Measurements from ENCODE around the gene INAFM2. TPM values are rescaled to one million over a fixed set of nuclear protein-coding genes. Genes with fewer than 3 reads are reported as not detected.

INAFM2 gene
- total RNA-seq, 2 experiments from 2014 or later, result 6.8 to 7.0 TPM

GRCh38 chr15:40340038-40340739 is 16.7 kb downstream of the INAFM2 start:
- no peaks in the 10 kb centered on the region for H3K9me3 Mint-ChIP-seq
- DNase-seq, result no peak
- H3K27me3 Mint-ChIP-seq, result no peaks in the 10 kb centered on the region
- peaks cover 10% of the 10 kb centered on the region for H3K4me1 Mint-ChIP-seq (ENCODE audit: low read depth)
- Histone ChIP-seq H3K27ac (ENCODE audit: low read depth in 1 of 2, low read length in 2 of 2) (no peak overlapping the region), H3K4me3 (ENCODE audit: low read length) (no peak overlapping the region), H3K36me3 (ENCODE audit: insufficient read depth, low read length) (no peaks in the 10 kb centered on the region), H3K9me3 (ENCODE audit: control insufficient read depth in 1 of 2, insufficient read depth in 1 of 2, low read length in 2 of 2) (no peaks in the 10 kb centered on the region), H3K4me1 (ENCODE audit: insufficient read depth, low read length) (peaks cover 23% of the 10 kb centered on the region), H3K27me3 (ENCODE audit: control insufficient read depth in 1 of 2, insufficient read depth in 2 of 2, low read length in 2 of 2) (no peaks in the 10 kb centered on the region)
- H3K4me3 Mint-ChIP-seq, result no peak overlapping the region
- CTCF ChIA-PET, result interaction anchor here (0.9 to 2.1 kb wide), 2 partner anchors 66 to 82 kb away, joined by 3 to 7 read pairs; no protein-coding TSS in a partner anchor
- no peak overlapping the region for H3K27ac Mint-ChIP-seq
- no peak for TF ChIP-seq CTCF (IDR thresholded peaks at IDR 0.05)
- ATAC-seq (ENCODE audit: poor library complexity), result no peak
- intact Hi-C loops (cut with DNase I, micrococcal nuclease), result no loop called here
- no peaks in the 10 kb centered on the region for H3K36me3 Mint-ChIP-seq (ENCODE audit: low read depth)
- POLR2A ChIA-PET, result interaction anchor here (1.0 kb wide), 1 partner anchor 15 kb away, joined by 3 read pairs; no protein-coding TSS in a partner anchor

- no peaks in the 10 kb centered on the region for H3K27me3 Mint-ChIP-seq
- ATAC-seq (ENCODE audit: poor library complexity) (no peak), DNase-seq (peak in 2 of 14 experiments; percentile 31 to 34)
- H3K27ac Mint-ChIP-seq, result no peak within 1 kb of the TSS
- Histone ChIP-seq H3K27me3 (ENCODE audit: control insufficient read depth in 1 of 2, insufficient read depth in 2 of 2, low read length in 2 of 2) (no peaks in the 10 kb centered on the region), H3K4me3 (ENCODE audit: low read length) (no peak within 1 kb of the TSS), H3K4me1 (ENCODE audit: insufficient read depth, low read length) (peaks cover 23% of the 10 kb centered on the region), H3K9me3 (ENCODE audit: control insufficient read depth in 1 of 2, insufficient read depth in 1 of 2, low read length in 2 of 2) (no peaks in the 10 kb centered on the region), H3K36me3 (ENCODE audit: insufficient read depth, low read length) (no peaks in the 10 kb centered on the region), H3K27ac (ENCODE audit: low read depth in 1 of 2, low read length in 2 of 2) (no peak within 1 kb of the TSS)
- POLR2A ChIA-PET, result no interaction called here
- H3K4me3 Mint-ChIP-seq, result no peak within 1 kb of the TSS
- no peaks in the 10 kb centered on the region for H3K36me3 Mint-ChIP-seq (ENCODE audit: low read depth)
- intact Hi-C loops (cut with DNase I, micrococcal nuclease), result no loop called here
- no peak for TF ChIP-seq CTCF (IDR thresholded peaks at IDR 0.05)
- H3K9me3 Mint-ChIP-seq, result no peaks in the 10 kb centered on the region
- CTCF ChIA-PET, result interaction anchor here (2.1 kb wide), 1 partner anchor 81 kb away, joined by 7 read pairs; no protein-coding TSS in a partner anchor
- H3K4me1 Mint-ChIP-seq (ENCODE audit: low read depth), result peaks cover 6% of the 10 kb centered on the region
Measured at GRCh38 chr15:40340740-40341400, 17.4 kb downstream of the INAFM2 start, which contains the start of gene CCDC9B. TSS of gene CCDC9B (minus strand) at chr15:40340939. CDS start at chr15:40340819, 120 bp downstream.

GRCh38 chr15:40342416-40343320 is 19.2 kb downstream of the INAFM2 start:
- H3K4me3 Mint-ChIP-seq, result no peak overlapping the region
- DNase-seq (no peak), ATAC-seq (ENCODE audit: poor library complexity) (no peak)
- Histone ChIP-seq H3K4me3 (ENCODE audit: low read length) (no peak overlapping the region), H3K9me3 (ENCODE audit: control insufficient read depth in 1 of 2, insufficient read depth in 1 of 2, low read length in 2 of 2) (no peaks in the 10 kb centered on the region), H3K36me3 (ENCODE audit: insufficient read depth, low read length) (no peaks in the 10 kb centered on the region), H3K4me1 (ENCODE audit: insufficient read depth, low read length) (peaks cover 20% of the 10 kb centered on the region), H3K27ac (ENCODE audit: low read depth in 1 of 2, low read length in 2 of 2) (no peak overlapping the region), H3K27me3 (ENCODE audit: control insufficient read depth in 1 of 2, insufficient read depth in 2 of 2, low read length in 2 of 2) (no peaks in the 10 kb centered on the region)
- no peaks in the 10 kb centered on the region for H3K36me3 Mint-ChIP-seq (ENCODE audit: low read depth)
- H3K27me3 Mint-ChIP-seq, result no peaks in the 10 kb centered on the region
- H3K9me3 Mint-ChIP-seq, result no peaks in the 10 kb centered on the region
- no peak overlapping the region for H3K27ac Mint-ChIP-seq
- no peak for TF ChIP-seq CTCF (IDR thresholded peaks at IDR 0.05)
- intact Hi-C loops (cut with DNase I, micrococcal nuclease), result no loop called here
- POLR2A ChIA-PET, result interaction anchor here (1.0 kb wide), 1 partner anchor 79 kb away, joined by 3 read pairs; no protein-coding TSS in a partner anchor
- CTCF ChIA-PET, result interaction anchor here (1.0 to 3.6 kb wide), 2 partner anchors 20 to 80 kb away, joined by 3 to 57 read pairs; partner anchors contain the start of gene INAFM2
- peaks cover 6% of the 10 kb centered on the region for H3K4me1 Mint-ChIP-seq (ENCODE audit: low read depth)
